Trophoblast cell (in vitro differentiated cells and primary cell): Measurements from ENCODE around the gene MPV17L2.

Experiments
- DNase-seq, 2 donors: peaks; one replicate each; pipeline ENCODE4 v3.0.0-alpha.2; 2016
- H2AFZ ChIP-seq: 2 replicates; pipeline ENCODE4 v1.6.1; 2013; ENCODE audit warnings: low read length, moderate library complexity, mild to moderate bottlenecking; ENCODE audit not compliant: insufficient read depth, poor library complexity
- H2AK5ac ChIP-seq: 2 replicates; pipeline ENCODE4 v1.6.1; 2013; ENCODE audit warnings: mild to moderate bottlenecking, low read length
- H2BK120ac ChIP-seq: 2 replicates; pipeline ENCODE4 v1.6.1; 2013; ENCODE audit warnings: low read length, mild to moderate bottlenecking, moderate library complexity; ENCODE audit not compliant: insufficient read depth, poor library complexity
- H2BK12ac ChIP-seq: 2 replicates; pipeline ENCODE4 v1.6.1; 2013; ENCODE audit warnings: mild to moderate bottlenecking, low read length, moderate library complexity
- H2BK5ac ChIP-seq: 2 replicates; pipeline ENCODE4 v1.6.1; 2013; ENCODE audit warnings: low read length, low read depth, moderate library complexity, mild to moderate bottlenecking; ENCODE audit not compliant: poor library complexity
- H3K14ac ChIP-seq: 2 replicates; pipeline ENCODE4 v1.6.1; 2013; ENCODE audit warnings: mild to moderate bottlenecking, low read length
- H3K18ac ChIP-seq: 2 replicates; pipeline ENCODE4 v1.6.1; 2013; ENCODE audit warnings: mild to moderate bottlenecking, low read length
- H3K23ac ChIP-seq: 2 replicates; pipeline ENCODE4 v1.6.1; 2013; ENCODE audit warnings: low read length
- H3K27ac ChIP-seq: 2 replicates; pipeline ENCODE4 v1.5.1; 2013; ENCODE audit warnings: low read depth, mild to moderate bottlenecking, inconsistent platforms, low read length, moderate library complexity
- H3K27me3 ChIP-seq: 2 replicates; pipeline ENCODE4 v1.6.1; 2013; ENCODE audit warnings: inconsistent platforms, mild to moderate bottlenecking, low read length, moderate library complexity; ENCODE audit not compliant: insufficient read depth
- H3K36me3 ChIP-seq, 2 experiments: 1 replicate in 1 of 2; 2 replicates in 1 of 2; pipeline ENCODE4 v1.6.1; 2013; ENCODE audit warnings: low read length in 2 of 2, mild to moderate bottlenecking in 2 of 2, moderate library complexity in 1 of 2; ENCODE audit not compliant: insufficient read depth in 2 of 2, control insufficient read depth in 1 of 2
- H3K4ac ChIP-seq: 2 replicates; pipeline ENCODE4 v1.6.1; 2013; ENCODE audit warnings: low read depth, mild to moderate bottlenecking, low read length, moderate library complexity
- H3K4me1 ChIP-seq, 2 experiments: 1 replicate in 1 of 2; 2 replicates in 1 of 2; pipeline ENCODE4 v1.6.1; 2013; ENCODE audit warnings: low read length in 2 of 2, mild to moderate bottlenecking in 2 of 2, moderate library complexity in 1 of 2; ENCODE audit not compliant: insufficient read depth in 2 of 2, control insufficient read depth in 1 of 2
- H3K4me2 ChIP-seq: 2 replicates; pipeline ENCODE4 v1.6.1; 2013; ENCODE audit warnings: inconsistent platforms, mild to moderate bottlenecking, low read length, moderate library complexity
- H3K4me3 ChIP-seq: 2 replicates; pipeline ENCODE4 v1.5.1; 2013; ENCODE audit warnings: mild to moderate bottlenecking, low read depth, low read length, inconsistent platforms
- H3K79me1 ChIP-seq: one replicate; pipeline ENCODE4 v1.6.1; 2013; ENCODE audit warnings: low read length
- H3K79me2 ChIP-seq: 2 replicates; pipeline ENCODE4 v1.6.1; 2013; ENCODE audit warnings: low read length, mild to moderate bottlenecking; ENCODE audit not compliant: control insufficient read depth, insufficient read depth, poor library complexity
- H3K9ac ChIP-seq: 2 replicates; pipeline ENCODE4 v1.6.1; 2013; ENCODE audit warnings: mild to moderate bottlenecking, low read length
- H3K9me3 ChIP-seq: 2 replicates; pipeline ENCODE4 v1.6.1; 2013; ENCODE audit warnings: low read depth, mild to moderate bottlenecking, control low read depth, inconsistent platforms, low read length; ENCODE audit not compliant: insufficient read depth
- H4K12ac ChIP-seq: 2 replicates; pipeline ENCODE4 v1.6.1; 2013; ENCODE audit warnings: low read depth, mild to moderate bottlenecking, low read length, moderate library complexity
- H4K8ac ChIP-seq: 2 replicates; pipeline ENCODE4 v1.6.1; 2013; ENCODE audit warnings: low read depth, mild to moderate bottlenecking, low read length, moderate library complexity
- H4K91ac ChIP-seq: one replicate; pipeline ENCODE4 v1.6.1; 2013; ENCODE audit warnings: low read depth, mild to moderate bottlenecking, low read length, moderate library complexity
- WGBS: extraction: QIAGEN DNeasy Blood & Tissue Kit; methylation state at CpG from one replicate; pipeline ENCODE4 v1.1.7; 2013; ENCODE audit warnings: missing lambda C conversion rate; ENCODE audit not compliant: insufficient read length, insufficient coverage; ENCODE audit errors: extremely low coverage; 5-methylcytosine and 5-hydroxymethylcytosine counted together

MPV17L2 gene

DNA sequence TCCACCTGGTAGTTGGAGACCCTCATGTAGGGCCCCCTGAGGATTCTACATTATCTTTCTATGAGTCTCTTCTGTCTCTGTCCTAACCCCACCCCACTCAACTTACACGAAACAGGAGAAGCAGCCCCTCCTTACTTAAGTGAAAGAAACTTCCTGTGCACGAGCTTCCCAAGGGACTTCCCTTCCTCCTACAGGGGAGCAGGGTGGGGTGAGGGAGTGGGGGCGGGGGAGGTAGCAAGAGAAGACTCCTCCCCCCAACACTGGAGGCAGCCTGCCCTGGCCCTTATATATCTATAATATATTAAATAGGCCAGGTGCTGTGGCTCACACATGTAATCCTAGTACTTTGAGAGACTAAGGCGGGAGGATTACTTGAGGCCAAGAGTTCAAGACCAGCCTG lies 38.8 kb downstream of the MPV17L2 start:
- Histone ChIP-seq H2AK5ac (no peak overlapping the region), H3K4me1 (peaks cover 3 to 6% of the 10 kb centered on the region in 2 experiments), H3K4me3 (no peak overlapping the region), H2BK12ac (no peak overlapping the region), H4K12ac (no peak overlapping the region), H3K9ac (no peak overlapping the region), H3K14ac (no peak overlapping the region), H3K9me3 (peaks cover 6% of the 10 kb centered on the region), H2AFZ (no peak overlapping the region), H3K18ac (no peak overlapping the region), H2BK5ac (no peak overlapping the region), H2BK120ac (no peak overlapping the region), H3K4me2 (no peak overlapping the region), H3K79me1 (no peaks in the 10 kb centered on the region), H3K79me2 (no peaks in the 10 kb centered on the region), H4K8ac (no peak overlapping the region), H3K4ac (no peak overlapping the region), H3K36me3 (no peaks in the 10 kb centered on the region), H4K91ac (no peak overlapping the region), H3K27me3 (no peaks in the 10 kb centered on the region), H3K27ac (no peak overlapping the region), H3K23ac (no peak overlapping the region)
- DNase-seq, result no peak
- no CpG with 5 or more reads among the region's 4 CpGs for WGBS

DNA sequence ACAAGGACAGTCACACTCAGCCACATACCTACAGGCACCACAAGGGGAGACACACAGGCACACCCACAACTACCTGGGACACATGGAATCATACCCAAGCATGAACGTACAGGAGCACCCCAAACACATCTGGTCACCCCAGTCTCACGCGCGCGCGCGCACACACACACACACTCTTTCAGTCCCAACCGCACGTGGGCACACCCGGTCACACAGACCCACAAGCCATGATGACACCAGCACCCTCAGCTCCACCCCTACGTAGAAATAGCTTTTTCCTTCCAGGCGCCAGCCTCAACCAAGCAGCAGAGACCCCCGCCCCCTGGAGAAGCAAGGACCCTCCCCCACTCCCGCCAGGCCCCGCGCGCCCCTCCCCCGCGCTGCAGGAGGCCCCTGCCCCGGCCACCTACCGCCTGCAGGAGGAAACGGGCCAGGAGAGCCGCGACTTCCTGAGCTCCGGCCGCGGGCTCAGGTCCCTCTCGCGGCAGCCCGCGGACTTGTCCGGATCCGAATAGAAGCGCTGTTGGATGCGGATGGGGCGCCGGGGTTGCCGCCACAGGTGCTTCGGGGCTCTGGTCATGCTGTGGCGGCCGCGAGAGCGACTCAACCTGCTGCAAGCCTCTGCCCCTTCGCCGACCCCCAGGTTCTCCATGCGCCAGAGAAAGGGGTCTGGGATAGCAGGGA lies 39.7 kb downstream of the MPV17L2 start:
- H3K4ac ChIP-seq, result no peak overlapping the region
- peak overlapping the region; percentile 39 for H3K4me3 ChIP-seq
- H3K27me3 ChIP-seq, result no peaks in the 10 kb centered on the region
- H3K23ac ChIP-seq, result peak overlapping the region; percentile 60
- no peak overlapping the region for H2BK5ac ChIP-seq
- no peak overlapping the region for H2AFZ ChIP-seq
- H3K27ac ChIP-seq, result no peak overlapping the region
- H3K9me3 ChIP-seq, result peaks cover 6% of the 10 kb centered on the region
- no peak overlapping the region for H3K18ac ChIP-seq
- H3K14ac ChIP-seq, result no peak overlapping the region
- no peak overlapping the region for H3K9ac ChIP-seq
- H3K79me1 ChIP-seq, result no peaks in the 10 kb centered on the region
- H4K12ac ChIP-seq, result no peak overlapping the region
- H3K4me1 ChIP-seq, result peaks cover 3 to 6% of the 10 kb centered on the region in 2 experiments
- peak; percentile 37 to 55 for DNase-seq
- no peak overlapping the region for H2BK120ac ChIP-seq
- no peak overlapping the region for H2AK5ac ChIP-seq
- no peak overlapping the region for H2BK12ac ChIP-seq
- H3K79me2 ChIP-seq, result no peaks in the 10 kb centered on the region
- H3K36me3 ChIP-seq, result no peaks in the 10 kb centered on the region
- H4K91ac ChIP-seq, result no peak overlapping the region
- no peak overlapping the region for H4K8ac ChIP-seq
- peak overlapping the region; percentile 66 for H3K4me2 ChIP-seq
- no CpG with 5 or more reads among the region's 46 CpGs for WGBS

DNA sequence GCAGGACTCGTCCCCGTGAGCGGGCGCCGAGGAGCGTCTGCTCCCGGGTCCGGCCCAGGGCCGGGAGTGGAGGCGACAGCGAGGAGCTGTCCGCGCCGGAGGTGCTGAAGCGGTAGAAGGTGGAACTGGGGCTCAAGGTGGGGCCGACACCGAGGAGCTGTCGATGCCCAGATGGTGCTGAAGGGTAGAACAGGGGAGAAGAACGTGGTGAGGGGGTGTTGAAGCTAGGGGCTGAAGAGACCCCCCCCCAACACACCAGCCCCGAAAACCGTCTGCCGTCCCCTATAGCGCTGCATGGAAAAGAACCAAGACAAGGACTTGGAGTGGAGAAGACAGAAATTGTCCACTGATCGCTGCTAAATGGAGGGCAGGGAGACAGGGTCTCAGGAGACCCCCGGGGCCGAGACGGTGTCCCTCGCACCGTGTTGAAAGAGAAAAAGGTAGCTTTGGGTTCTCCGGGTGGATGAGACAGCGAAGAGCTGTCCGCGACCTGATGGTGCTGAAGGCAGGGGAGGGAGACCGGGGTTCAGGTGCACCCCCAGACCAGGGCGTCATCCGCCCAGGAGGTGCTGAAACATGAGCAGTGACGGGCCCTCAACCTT lies 40.3 kb downstream of the MPV17L2 start:
- Histone ChIP-seq H2AK5ac (no peak overlapping the region), H3K18ac (no peak overlapping the region), H3K27ac (no peak overlapping the region), H3K23ac (no peak overlapping the region), H3K79me1 (no peaks in the 10 kb centered on the region), H3K9ac (no peak overlapping the region), H3K4me2 (peak overlapping the region; percentile 66), H3K27me3 (no peaks in the 10 kb centered on the region), H3K36me3 (no peaks in the 10 kb centered on the region), H2BK12ac (no peak overlapping the region), H3K4ac (no peak overlapping the region), H3K4me3 (no peak overlapping the region), H3K4me1 (peaks cover 3 to 6% of the 10 kb centered on the region in 2 experiments), H4K91ac (no peak overlapping the region), H2BK5ac (no peak overlapping the region), H4K12ac (no peak overlapping the region), H4K8ac (no peak overlapping the region), H2AFZ (no peak overlapping the region), H2BK120ac (no peak overlapping the region), H3K9me3 (peaks cover 6% of the 10 kb centered on the region), H3K79me2 (no peaks in the 10 kb centered on the region), H3K14ac (no peak overlapping the region)
- WGBS, result no CpG with 5 or more reads among the region's 37 CpGs
- DNase-seq, result peak; percentile 53 to 77

DNA sequence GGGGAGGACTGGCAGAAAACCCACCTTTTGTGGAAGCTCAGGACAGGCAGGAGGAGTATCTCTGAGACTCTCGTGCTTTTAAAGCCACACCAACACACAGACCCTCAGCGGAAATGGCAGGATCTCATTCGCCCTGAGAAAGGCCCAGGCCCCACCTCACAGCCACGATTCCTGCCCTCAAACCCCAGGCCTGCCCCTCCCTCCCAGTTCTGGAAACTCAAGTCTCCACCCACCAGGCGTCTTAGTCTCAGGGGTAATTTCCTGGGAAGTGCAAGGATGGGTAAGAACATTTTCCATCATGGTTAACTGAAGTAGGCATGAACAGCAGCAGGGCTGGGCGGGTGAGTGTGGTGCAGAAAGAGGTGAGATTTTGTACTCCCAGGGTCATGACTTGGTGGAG lies 41.2 kb downstream of the MPV17L2 start:
- Histone ChIP-seq H3K23ac (no peak overlapping the region), H3K27me3 (no peaks in the 10 kb centered on the region), H4K12ac (no peak overlapping the region), H3K36me3 (no peaks in the 10 kb centered on the region), H3K4me2 (no peak overlapping the region), H3K4ac (no peak overlapping the region), H3K4me3 (no peak overlapping the region), H2BK120ac (no peak overlapping the region), H4K91ac (no peak overlapping the region), H3K79me2 (no peaks in the 10 kb centered on the region), H4K8ac (no peak overlapping the region), H2AFZ (no peak overlapping the region), H2BK12ac (no peak overlapping the region), H3K79me1 (no peaks in the 10 kb centered on the region), H3K4me1 (peaks cover 3 to 6% of the 10 kb centered on the region in 2 experiments), H3K27ac (no peak overlapping the region), H3K9ac (no peak overlapping the region), H3K18ac (no peak overlapping the region), H2BK5ac (no peak overlapping the region), H3K14ac (no peak overlapping the region), H2AK5ac (no peak overlapping the region), H3K9me3 (peaks cover 6% of the 10 kb centered on the region)
- DNase-seq, result no peak
- no CpG with 5 or more reads among the region's 6 CpGs for WGBS
